HCT116 (cell line): ENCODE results near the gene ANO10. TPM values are rescaled to one million over a fixed set of nuclear protein-coding genes. Genes with fewer than 3 reads are reported as not detected.

ENCODE experiments used
- ATAC-seq: fragments of 200-7000 bp; cut with Tn5 transposase; 2 replicates; pipeline ENCODE4 v1.9.1; 2020; ENCODE audit warnings: mild to moderate bottlenecking, moderate library complexity
- Bru-seq: library from RNA; stranded (reverse); fragments of 400-500 nt; gene quantifications from one replicate; lab custom pipeline; 2021; lab: Mats Ljungman, UMichigan
- BruChase-seq, 2 experiments: library from RNA; stranded (reverse); fragments of 400-500 nt; gene quantifications; one replicate each; lab custom pipeline; 2021; lab: Mats Ljungman, UMichigan
- BruUV-seq: library from RNA; stranded (reverse); fragments of 400-500 nt; replicated peaks from 2 replicates; lab custom pipeline; 2021; lab: Mats Ljungman, UMichigan
- CTCF ChIA-PET: fragments of 300-600 bp; sonication (Branson Sonifier 250); formaldehyde crosslinking; loops from one replicate; lab custom pipeline; 2021; ENCODE audit warnings: antibody characterized with exemption; lab: Charles Lee
- POLR2A ChIA-PET: fragments of 300-600, 350-600 bp; sonication (Branson Sonifier 250); formaldehyde crosslinking; loops from one replicate; lab custom pipeline; 2021; ENCODE audit warnings: antibody characterized with exemption; lab: Charles Lee
- RAD21 ChIA-PET, 2 experiments: fragments of 300-600 bp; sonication (Branson Sonifier 250); formaldehyde crosslinking; loops; one replicate each; lab custom pipeline; 2023; ENCODE audit warnings: low total read pairs in 2 of 2; ENCODE audit not compliant: uncharacterized antibody in 2 of 2, unreplicated experiment in 2 of 2, low non-redundant PET in 1 of 2; lab: Charles Lee
- DNase-seq: peaks from one replicate; pipeline ENCODE4 v3.0.0-alpha.2; 2010; ENCODE audit warnings: low read depth, low spot score
- H2AFZ ChIP-seq: fragments of 200-600 bp; shearing (Covaris generic), sonication (generic); 2 replicates; pipeline ENCODE4 v1.6.1; 2017; ENCODE audit warnings: low read depth, mixed run types, mixed read lengths, antibody characterized with exemption, low read length; ENCODE audit not compliant: poor library complexity, severe bottlenecking
- H3K27ac ChIP-seq: 2 replicates; pipeline ENCODE4 v1.5.1; 2012; ENCODE audit warnings: low read depth, low read length
- H3K27me3 ChIP-seq: fragments of 200-600 bp; sonication (generic); 2 replicates; pipeline ENCODE4 v1.6.1; 2016; ENCODE audit warnings: mixed run types, low read length, mixed read lengths; ENCODE audit not compliant: insufficient read depth
- H3K36me3 ChIP-seq, 2 experiments: fragments of 200-500 bp in 1 of 2; fragments of 200-600 bp in 1 of 2; sonication (Bioruptor generic) in 1 of 2; sonication (generic) in 1 of 2; 2 replicates each; pipeline versions ENCODE4 v1.5.1 to v1.6.1; 2014 to 2016; ENCODE audit warnings: low read length in 2 of 2, inconsistent platforms in 1 of 2, mixed read lengths in 1 of 2, mixed run types in 1 of 2; ENCODE audit not compliant: insufficient read depth in 2 of 2, control insufficient read depth in 1 of 2
- H3K4me1 ChIP-seq, 2 experiments: fragments of 200-600 bp in 1 of 2; sonication (generic) in 1 of 2; 2 replicates each; pipeline versions ENCODE4 v1.5.1 to v1.6.1; 2012 to 2017; ENCODE audit warnings: low read length in 2 of 2, inconsistent platforms in 1 of 2, mild to moderate bottlenecking in 1 of 2, mixed read lengths in 1 of 2, mixed run types in 1 of 2, moderate library complexity in 1 of 2; ENCODE audit not compliant: insufficient read depth in 2 of 2, control insufficient read depth in 1 of 2
- H3K4me2 ChIP-seq: fragments of 200-600 bp; sonication (generic); 2 replicates; pipeline ENCODE4 v1.6.1; 2017; ENCODE audit warnings: mixed run types, low read length, mixed read lengths
- H3K4me3 ChIP-seq, 2 experiments: fragments of 200-600 bp in 1 of 2; sonication (generic) in 1 of 2; replicated peaks in 1 of 2; 2 replicates each; pipeline ENCODE4 v1.5.1; 2011 to 2016; ENCODE audit warnings: low read length in 2 of 2, control low read depth in 1 of 2, low read depth in 1 of 2, mild to moderate bottlenecking in 1 of 2, mixed read lengths in 1 of 2, mixed run types in 1 of 2
- H3K79me2 ChIP-seq: fragments of 200-600 bp; sonication (generic); 2 replicates; pipeline ENCODE4 v1.6.1; 2017; ENCODE audit warnings: mild to moderate bottlenecking, mixed run types, low read length, moderate library complexity, mixed read lengths; ENCODE audit not compliant: insufficient read depth
- H3K9ac ChIP-seq: fragments of 200-600 bp; sonication (generic); 2 replicates; pipeline ENCODE4 v1.6.1; 2016; ENCODE audit warnings: low read length, mixed read lengths
- H3K9me2 ChIP-seq: fragments of 200-600 bp; sonication (generic), shearing (Covaris generic); 2 replicates; pipeline ENCODE4 v1.6.1; 2017; ENCODE audit warnings: mixed run types, mild to moderate bottlenecking, moderate library complexity; ENCODE audit not compliant: insufficient read depth
- H3K9me3 ChIP-seq, 2 experiments: fragments of 200-500 bp in 1 of 2; fragments of 200-600 bp in 1 of 2; sonication (Bioruptor generic) in 1 of 2; sonication (generic) in 1 of 2; 2 replicates each; pipeline ENCODE4 v1.6.1; 2014 to 2017; ENCODE audit warnings: low read length in 2 of 2, mixed read lengths in 2 of 2, inconsistent platforms in 1 of 2, low read depth in 1 of 2, mild to moderate bottlenecking in 1 of 2, mixed run types in 1 of 2, moderate library complexity in 1 of 2; ENCODE audit not compliant: control insufficient read depth in 1 of 2, insufficient read depth in 1 of 2
- H4K20me1 ChIP-seq: fragments of 200-600 bp; sonication (generic), shearing (Covaris generic); 2 replicates; pipeline ENCODE4 v1.6.1; 2017; ENCODE audit warnings: mixed run types, mild to moderate bottlenecking, moderate library complexity; ENCODE audit not compliant: insufficient read depth
- CBX3 ChIP-seq: IDR thresholded peaks from 2 replicates; pipeline ENCODE4 v1.6.1; 2012; ENCODE audit warnings: low read depth
- ELF1 ChIP-seq: IDR thresholded peaks from 2 replicates; pipeline ENCODE4 v1.6.1; 2012; ENCODE audit warnings: low read depth, borderline replicate concordance
- EZH2 ChIP-seq: fragments of 200-600 bp; sonication (generic); IDR thresholded peaks from 2 replicates; pipeline ENCODE4 v1.6.1; 2017; ENCODE audit warnings: antibody characterized with exemption, mixed run types
- POLR2AphosphoS5 ChIP-seq: IDR thresholded peaks from 2 replicates; pipeline ENCODE4 v1.6.1; 2011; ENCODE audit warnings: mild to moderate bottlenecking, low read depth, low read length, moderate library complexity
- RAD21 ChIP-seq: IDR thresholded peaks from 2 replicates; pipeline ENCODE4 v1.6.1; 2012; ENCODE audit warnings: low read depth, mild to moderate bottlenecking
- SP1 ChIP-seq: IDR thresholded peaks from 2 replicates; pipeline ENCODE4 v1.6.1; 2012; ENCODE audit warnings: low read depth
- SRF ChIP-seq: IDR thresholded peaks from 2 replicates; pipeline ENCODE4 v1.6.1; 2012; ENCODE audit warnings: low read depth
- ZFX ChIP-seq: fragments of 450-650 bp; IDR thresholded peaks from 2 replicates; pipeline ENCODE4 v1.6.1; 2017
- intact Hi-C: fragments of 100-400 bp; cut with micrococcal nuclease; formaldehyde crosslinking; loops from 2 replicates; pipeline ENCODE4 v1.10.0; 2022
- long read RNA-seq: library from polyadenylated mRNA; unstranded; transcript quantifications from one replicate; pipeline ENCODE4 v2.0.0, GENCODE V29; 2021; ENCODE audit not compliant: unreplicated experiment
- polyA plus RNA-seq: library from polyadenylated mRNA; unstranded; fragments of >200 nt; gene quantifications from 2 replicates; pipeline ENCODE4 v1.2.1, GENCODE V29; 2012; ENCODE audit warnings: missing spikeins
- total RNA-seq: library from RNA; stranded (reverse); gene quantifications from one replicate; pipeline ENCODE4 v1.2.1, GENCODE V29; 2021; ENCODE audit not compliant: unreplicated experiment
- TF ChIP-seq, protein P1 (sequence below): IDR thresholded peaks from 2 replicates; pipeline ENCODE4 v1.6.1; 2011; ENCODE audit warnings: mild to moderate bottlenecking, low read length, moderate library complexity; ENCODE audit not compliant: insufficient replicate concordance; ENCODE audit errors: extremely low read depth
- TF ChIP-seq, protein P2 (sequence below): IDR thresholded peaks from 2 replicates; pipeline ENCODE4 v1.6.1; 2012

The ANO10 gene, protein sequence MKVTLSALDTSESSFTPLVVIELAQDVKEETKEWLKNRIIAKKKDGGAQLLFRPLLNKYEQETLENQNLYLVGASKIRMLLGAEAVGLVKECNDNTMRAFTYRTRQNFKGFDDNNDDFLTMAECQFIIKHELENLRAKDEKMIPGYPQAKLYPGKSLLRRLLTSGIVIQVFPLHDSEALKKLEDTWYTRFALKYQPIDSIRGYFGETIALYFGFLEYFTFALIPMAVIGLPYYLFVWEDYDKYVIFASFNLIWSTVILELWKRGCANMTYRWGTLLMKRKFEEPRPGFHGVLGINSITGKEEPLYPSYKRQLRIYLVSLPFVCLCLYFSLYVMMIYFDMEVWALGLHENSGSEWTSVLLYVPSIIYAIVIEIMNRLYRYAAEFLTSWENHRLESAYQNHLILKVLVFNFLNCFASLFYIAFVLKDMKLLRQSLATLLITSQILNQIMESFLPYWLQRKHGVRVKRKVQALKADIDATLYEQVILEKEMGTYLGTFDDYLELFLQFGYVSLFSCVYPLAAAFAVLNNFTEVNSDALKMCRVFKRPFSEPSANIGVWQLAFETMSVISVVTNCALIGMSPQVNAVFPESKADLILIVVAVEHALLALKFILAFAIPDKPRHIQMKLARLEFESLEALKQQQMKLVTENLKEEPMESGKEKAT
- 13.3 TPM for total RNA-seq
- polyA plus RNA-seq, result 6.7 and 8.3 TPM in 2 replicates
- Bru-seq, nascent RNA, result percentile 60 among the genes with signal in this experiment
- percentile 44 among the genes with signal in this experiment for BruChase-seq, experiment 1, labeled RNA remaining after a 6-hour chase
- BruChase-seq, experiment 2, labeled RNA remaining after a 2-hour chase, result percentile 52 among the genes with signal in this experiment
- long read RNA-seq, transcript ANO10-201 (13 exons, 3,212 nt), result major isoform, 12 of 19 reads
- long read RNA-seq, partial matches to known transcripts, result 1 of 19 reads
- long read RNA-seq, other reads (novel, unspliced or antisense), result 3 of 19 reads

DNA sequence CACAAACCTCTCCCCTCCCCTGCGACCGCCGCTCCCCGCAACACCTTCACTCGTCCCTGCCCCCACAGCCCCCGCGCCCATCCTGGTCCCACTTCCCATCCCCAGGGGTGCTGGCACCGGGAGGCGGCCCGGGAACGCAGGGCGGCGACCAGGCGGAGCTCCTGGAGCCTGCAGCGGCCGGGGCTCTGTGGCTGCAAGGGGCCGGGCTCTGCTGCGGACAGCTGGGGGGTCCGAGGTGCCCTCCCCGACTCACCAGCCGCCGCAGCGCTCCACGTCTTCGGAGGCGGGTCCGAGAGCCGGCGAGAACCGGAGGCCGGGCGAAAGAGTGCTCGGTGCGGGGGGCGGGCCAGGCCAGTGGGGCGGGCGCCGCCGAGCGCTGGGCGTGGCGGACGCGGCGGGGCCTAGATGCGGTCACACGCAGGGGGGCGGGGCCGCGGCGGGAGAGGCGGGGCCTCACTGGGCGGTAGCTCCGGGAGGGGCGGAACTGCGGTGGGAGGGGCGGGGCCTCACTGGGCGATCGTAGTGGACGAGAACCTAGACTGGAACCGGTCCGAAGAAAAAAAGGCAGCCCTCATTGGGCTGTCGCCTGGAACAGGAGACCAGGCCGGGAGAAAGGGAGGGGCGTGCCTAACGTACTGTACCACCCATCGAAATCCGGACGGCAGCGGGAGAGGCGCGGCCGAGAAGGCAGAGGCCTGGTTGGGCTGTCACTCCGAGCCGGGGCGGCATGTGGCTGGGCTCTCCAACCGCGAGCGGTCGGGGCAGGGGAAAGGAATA, at the start of gene ANO10:
Gene ANO10, minus strand, starts transcription at position 356 of the 777 bp plus-strand sequence. CDS start 16,159 bp downstream, outside the sequence.
- no peaks in the 10 kb centered on the region for H3K27me3 ChIP-seq
- peak within 1 kb of the TSS; percentile 41 for H3K27ac ChIP-seq
- peak; percentile 98 for DNase-seq
- no peaks in the 10 kb centered on the region for H4K20me1 ChIP-seq
- H3K4me2 ChIP-seq, result peak within 1 kb of the TSS; percentile 92
- POLR2A ChIA-PET, result interaction anchor here (0.7 to 1.3 kb wide), 5 partner anchors 9 to 122 kb away, joined by 3 to 7 read pairs (median 4); no protein-coding TSS in a partner anchor
- peak within 1 kb of the TSS; percentile 84 for H2AFZ ChIP-seq
- H3K36me3 ChIP-seq, result no peaks in the 10 kb centered on the region
- no peaks in the 10 kb centered on the region for H3K9me2 ChIP-seq
- no TSS peak for BruUV-seq
- H3K79me2 ChIP-seq, result no peaks in the 10 kb centered on the region
- no peaks in the 10 kb centered on the region for H3K9me3 ChIP-seq
- H3K4me3 ChIP-seq, result peak within 1 kb of the TSS; percentile 73 to 90
- ATAC-seq, result peak; percentile 93
- intact Hi-C loops, result no loop called here
- TF ChIP-seq POLR2AphosphoS5, result peak; percentile 84
- TF ChIP-seq RAD21, result no peak
- TF ChIP-seq, protein P1, sequence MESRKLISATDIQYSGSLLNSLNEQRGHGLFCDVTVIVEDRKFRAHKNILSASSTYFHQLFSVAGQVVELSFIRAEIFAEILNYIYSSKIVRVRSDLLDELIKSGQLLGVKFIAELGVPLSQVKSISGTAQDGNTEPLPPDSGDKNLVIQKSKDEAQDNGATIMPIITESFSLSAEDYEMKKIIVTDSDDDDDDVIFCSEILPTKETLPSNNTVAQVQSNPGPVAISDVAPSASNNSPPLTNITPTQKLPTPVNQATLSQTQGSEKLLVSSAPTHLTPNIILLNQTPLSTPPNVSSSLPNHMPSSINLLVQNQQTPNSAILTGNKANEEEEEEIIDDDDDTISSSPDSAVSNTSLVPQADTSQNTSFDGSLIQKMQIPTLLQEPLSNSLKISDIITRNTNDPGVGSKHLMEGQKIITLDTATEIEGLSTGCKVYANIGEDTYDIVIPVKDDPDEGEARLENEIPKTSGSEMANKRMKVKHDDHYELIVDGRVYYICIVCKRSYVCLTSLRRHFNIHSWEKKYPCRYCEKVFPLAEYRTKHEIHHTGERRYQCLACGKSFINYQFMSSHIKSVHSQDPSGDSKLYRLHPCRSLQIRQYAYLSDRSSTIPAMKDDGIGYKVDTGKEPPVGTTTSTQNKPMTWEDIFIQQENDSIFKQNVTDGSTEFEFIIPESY, result no peak
- TF ChIP-seq EZH2, result no peak
- TF ChIP-seq, protein P2, sequence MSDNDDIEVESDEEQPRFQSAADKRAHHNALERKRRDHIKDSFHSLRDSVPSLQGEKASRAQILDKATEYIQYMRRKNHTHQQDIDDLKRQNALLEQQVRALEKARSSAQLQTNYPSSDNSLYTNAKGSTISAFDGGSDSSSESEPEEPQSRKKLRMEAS, result peak; percentile 84
- no peak for TF ChIP-seq ELF1
- peak; percentile 78 for TF ChIP-seq SP1
- 0 out of 2 replicates have a peak, but pooled peaks have one; percentile 17 for TF ChIP-seq ZFX
- no peak for TF ChIP-seq CBX3
- no peak for TF ChIP-seq SRF
- TF ChIP-seq, all 23 proteins: peak for 4
- ChIA-PET RAD21 (interaction anchor here in 1 of 2 experiments (0.7 kb wide), 1 partner anchor 70 kb away, joined by 3 read pairs; no protein-coding TSS in a partner anchor), CTCF (interaction anchor here (0.9 kb wide), 2 partner anchors 16 to 61 kb away, joined by 3 read pairs; no protein-coding TSS in a partner anchor)
- Histone ChIP-seq H3K9ac (peak within 1 kb of the TSS; percentile 83), H3K4me1 (peaks cover 2 to 13% of the 10 kb centered on the region in 2 experiments; a peak in 3 of 4 replicates)
